Hematopoietic multipotent progenitor cell treated with erythropoietin and hydrocortisone succinate and interleukin-3 and kit ligand, for 6 days (in vitro differentiated cells): Measurements from ENCODE around the gene TDRD9.

Experiments
- DNase-seq: peaks from one replicate; pipeline ENCODE4 v3.0.0-alpha.2; 2015

TDRD9 gene

DNA sequence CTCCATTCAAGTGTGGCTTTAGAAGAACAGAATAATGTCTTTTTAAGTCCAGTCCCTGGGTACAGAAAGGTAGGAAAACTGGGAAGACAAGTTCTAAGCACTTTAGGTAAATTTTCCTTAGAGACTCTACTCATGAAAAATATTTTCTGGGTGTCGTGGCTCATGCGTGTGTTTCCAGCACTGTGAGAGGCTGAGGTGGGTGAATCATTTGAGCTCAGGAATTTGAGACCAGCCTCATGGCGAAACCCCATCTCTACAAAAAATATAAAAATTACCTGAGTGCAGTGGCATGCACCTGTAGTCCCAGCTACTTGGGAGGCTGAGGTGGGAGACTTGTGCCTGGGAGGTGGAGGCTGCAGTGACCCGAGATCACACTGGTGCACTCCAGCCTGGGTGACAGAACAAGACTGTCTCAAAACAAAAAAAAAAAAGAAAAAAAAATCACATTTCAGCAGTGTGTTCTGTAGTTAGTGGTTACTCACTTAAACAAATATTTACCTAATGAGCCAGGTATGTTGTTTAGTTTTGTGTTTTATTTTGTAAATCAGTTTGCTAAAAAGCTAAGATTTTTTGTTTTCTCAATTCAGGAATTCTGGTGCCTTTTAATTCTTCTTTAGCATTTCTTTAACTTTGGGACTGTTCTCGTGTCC lies 66.4 kb downstream of the TDRD9 start:
- no peak for DNase-seq

- no peak for DNase-seq
Observed at GRCh38 chr14:103995876-103996275, 67.6 kb downstream of the TDRD9 start.

GRCh38 chr14:103997391-103997790 lies 69.1 kb downstream of the TDRD9 start:
- no peak for DNase-seq

DNA sequence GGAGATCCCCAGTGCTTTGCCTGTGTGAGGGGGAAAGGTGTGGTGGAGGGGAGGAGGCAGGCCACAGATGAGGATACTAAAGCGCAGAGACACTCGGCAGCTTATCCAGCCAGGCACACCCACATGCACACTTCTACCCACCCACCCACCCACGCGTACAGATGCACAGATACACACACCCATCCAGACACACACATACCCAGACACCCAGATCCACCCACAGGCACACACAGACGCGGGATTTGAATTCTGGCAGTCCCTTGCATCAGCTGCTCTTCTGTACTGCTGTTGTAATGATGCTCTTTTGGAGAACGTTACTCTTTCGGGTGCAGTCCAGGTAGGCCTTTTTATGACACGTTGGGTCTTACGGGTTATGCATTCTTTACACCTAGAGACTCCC lies 69.8 kb downstream of the TDRD9 start:
- no peak for DNase-seq

DNA sequence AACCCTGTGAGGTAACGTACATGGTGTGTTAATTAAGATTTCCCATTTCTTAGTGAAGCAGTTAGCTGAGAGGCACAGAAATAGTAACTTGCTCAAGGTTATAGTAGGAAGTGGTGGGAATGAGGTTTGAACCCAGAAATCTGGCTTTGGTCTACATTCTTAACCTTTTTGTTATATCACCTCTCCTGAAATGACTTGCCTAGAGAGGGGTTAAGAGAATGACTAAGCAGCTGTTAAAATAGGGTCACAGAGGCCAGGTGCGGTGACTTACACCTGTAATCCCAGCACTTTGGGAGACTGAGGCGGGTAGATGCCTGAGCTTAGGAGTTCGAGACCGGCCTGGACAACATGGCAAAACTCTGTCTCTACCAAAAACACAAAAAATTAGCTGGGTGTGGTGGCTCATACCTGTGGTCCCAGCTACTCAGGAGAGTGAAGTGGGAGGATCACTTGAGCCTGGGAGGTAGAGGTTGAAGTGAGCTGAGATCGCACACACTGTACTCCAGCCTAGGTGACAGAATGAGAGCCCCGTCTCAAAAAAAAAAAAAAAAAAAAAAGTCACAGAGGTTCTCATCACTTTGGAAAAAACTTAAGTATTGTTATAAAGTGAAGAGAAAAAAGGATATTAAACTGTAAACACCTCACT lies 71.7 kb downstream of the TDRD9 start:
- no peak for DNase-seq

DNA sequence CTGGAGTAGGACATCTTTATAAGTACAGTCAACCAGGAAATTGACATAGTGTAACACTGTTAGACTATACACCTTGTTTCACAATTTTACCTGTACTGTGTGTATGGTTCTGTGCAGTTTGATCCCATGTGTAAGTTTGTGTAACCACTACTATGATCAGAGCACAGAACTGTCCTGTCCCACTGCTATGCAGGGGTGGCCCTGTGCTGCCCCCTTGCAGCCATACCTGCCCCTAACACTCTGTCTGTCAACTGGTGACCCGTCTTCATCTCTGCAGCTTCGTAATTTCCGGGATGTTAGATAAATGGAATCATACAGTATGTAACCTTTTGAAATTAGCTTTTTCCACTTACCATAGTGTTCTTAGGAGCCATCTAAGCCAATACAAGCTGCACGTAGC lies 72.7 kb downstream of the TDRD9 start:
- peak; percentile 56 for DNase-seq

GRCh38 chr14:104003616-104004015 lies 75.4 kb downstream of the TDRD9 start:
- DNase-seq = no peak

- DNase-seq = no peak
Observed at GRCh38 chr14:104004849-104005248, 76.6 kb downstream of the TDRD9 start.

DNA sequence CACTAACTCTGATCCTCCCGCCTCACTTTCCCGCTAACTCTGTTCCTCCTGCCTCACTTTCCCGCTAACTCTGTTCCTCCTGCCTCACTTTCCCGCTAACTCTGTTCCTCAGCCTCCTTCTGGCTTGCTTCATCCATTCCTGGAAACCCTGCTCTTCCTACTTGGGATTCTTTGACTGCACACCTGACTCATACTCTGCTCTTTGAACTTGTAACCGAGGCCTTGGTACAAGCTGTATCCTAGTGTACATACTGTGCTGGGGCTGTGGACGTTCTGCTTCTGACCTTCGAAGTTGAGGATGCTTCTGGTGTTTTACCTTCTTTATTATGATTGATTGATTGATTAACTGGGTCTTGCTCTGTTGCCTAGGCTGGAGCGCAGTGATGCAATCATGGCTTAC lies 77.2 kb downstream of the TDRD9 start:
- DNase-seq = no peak

DNA sequence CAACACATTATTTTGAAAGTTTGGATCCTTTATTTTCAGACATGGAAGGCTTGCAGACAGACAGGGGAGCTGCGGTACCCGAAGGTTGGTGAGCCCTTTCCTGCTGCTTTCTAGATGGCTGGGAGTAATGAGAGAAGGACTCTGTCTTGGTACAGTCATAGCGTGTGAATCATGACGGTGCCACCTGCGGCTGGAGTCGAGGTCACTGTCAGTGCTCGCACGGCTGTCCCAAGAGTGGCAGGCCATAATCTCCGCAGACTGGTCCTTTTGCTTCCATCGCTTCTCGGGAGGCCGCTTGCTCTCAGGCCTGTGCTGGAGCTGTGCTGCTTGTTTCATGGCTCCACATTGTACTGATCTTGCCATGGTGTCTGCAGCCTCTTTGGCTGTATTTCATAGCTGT lies 78.9 kb downstream of the TDRD9 start:
- DNase-seq = no peak

GRCh38 chr14:104009297-104009696 lies 81.0 kb downstream of the TDRD9 start:
- no peak for DNase-seq

GRCh38 chr14:104011824-104012517 lies 83.7 kb downstream of the TDRD9 start:
- DNase-seq = no peak

DNA sequence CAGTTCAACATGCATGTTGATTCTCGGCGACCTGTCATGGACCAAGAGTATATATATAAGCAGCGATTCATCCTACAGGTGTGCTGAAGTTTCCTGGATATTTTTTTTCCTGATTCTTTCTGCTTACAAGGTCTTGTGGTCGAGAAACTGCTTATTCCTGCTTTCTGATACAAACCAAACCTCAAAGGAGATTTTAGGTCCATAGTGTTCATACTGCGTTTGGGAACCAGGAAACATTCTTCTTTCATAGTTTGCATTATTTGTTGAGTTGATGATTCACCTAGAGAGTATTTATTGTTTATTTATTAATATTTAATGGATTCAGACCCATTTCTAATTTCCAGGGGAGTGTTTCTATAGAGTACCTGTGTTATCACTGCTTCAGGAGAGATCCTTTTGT lies 86.5 kb downstream of the TDRD9 start:
- no peak for DNase-seq

GRCh38 chr14:104016873-104017650 lies 88.8 kb downstream of the TDRD9 start:
- DNase-seq = no peak

- DNase-seq = no peak
Observed at GRCh38 chr14:104019029-104019428, 90.8 kb downstream of the TDRD9 start.

GRCh38 chr14:104019806-104020205 lies 91.5 kb downstream of the TDRD9 start:
- no peak for DNase-seq

GRCh38 chr14:104020471-104020870 lies 92.2 kb downstream of the TDRD9 start:
- no peak for DNase-seq

GRCh38 chr14:104023325-104024055 lies 95.2 kb downstream of the TDRD9 start:
- DNase-seq = no peak

- DNase-seq = no peak
Observed at GRCh38 chr14:104025534-104025933, 97.3 kb downstream of the TDRD9 start.

DNA sequence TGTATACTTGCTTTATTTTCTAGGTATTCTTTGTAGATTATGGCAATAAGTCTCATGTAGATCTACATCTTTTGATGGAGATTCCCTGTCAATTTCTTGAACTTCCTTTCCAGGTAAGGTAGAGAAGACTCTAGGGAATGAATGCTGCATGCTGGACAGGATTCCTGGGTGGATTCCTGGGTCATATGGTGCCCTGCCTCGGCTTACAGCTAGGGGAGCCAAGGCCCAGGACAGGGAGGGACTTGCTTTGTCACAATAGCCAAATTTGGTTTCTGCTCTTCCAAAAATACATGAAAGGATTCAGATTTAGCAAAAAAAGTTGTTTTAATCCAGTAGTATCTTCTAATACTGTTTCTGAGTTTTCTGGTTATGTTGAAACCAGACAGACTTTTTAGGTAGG lies 97.8 kb downstream of the TDRD9 start:
- DNase-seq = no peak

- DNase-seq = no peak
Observed at GRCh38 chr14:104030958-104031357, 102.7 kb downstream of the TDRD9 start.

DNA sequence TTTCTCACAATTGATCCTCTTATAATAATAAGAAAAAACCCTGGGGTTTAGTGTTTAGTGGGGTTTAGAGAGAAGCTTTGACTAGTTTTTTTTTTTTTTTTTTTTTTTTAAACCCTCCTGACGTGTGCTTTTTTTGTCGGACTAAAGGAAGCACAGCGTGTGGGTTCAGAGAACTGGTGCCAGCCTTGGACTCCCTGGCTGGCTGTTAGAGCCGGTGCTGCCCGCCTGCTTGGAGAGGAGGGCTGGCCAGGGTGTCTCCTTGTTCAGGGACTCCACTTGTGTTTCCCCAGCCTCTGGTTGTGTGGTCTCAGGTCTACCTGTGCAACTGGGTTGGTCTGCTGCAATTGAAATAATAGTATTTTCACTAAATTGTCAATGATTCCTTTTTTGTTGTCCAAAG lies 103.1 kb downstream of the TDRD9 start:
- no peak for DNase-seq
